H9 (cell line): ENCODE measurements around the gene RPL34. TPM values are rescaled to one million over a fixed set of nuclear protein-coding genes. Genes with fewer than 3 reads are reported as not detected.

Experiments
- DNase-seq: peaks from one replicate; pipeline ENCODE4 v3.0.0-alpha.2; 2017
- H2AFZ ChIP-seq: one replicate; pipeline ENCODE4 v1.6.1; 2013; ENCODE audit warnings: mild to moderate bottlenecking, low read length, control low read depth, moderate library complexity
- H2AK5ac ChIP-seq: 2 replicates; pipeline ENCODE4 v1.6.1; 2013; ENCODE audit warnings: low read length, control low read depth, mixed read lengths; ENCODE audit not compliant: insufficient read length
- H2BK120ac ChIP-seq: one replicate; pipeline ENCODE4 v1.6.1; 2013; ENCODE audit warnings: low read depth, mild to moderate bottlenecking, low read length, control low read depth, inconsistent platforms; ENCODE audit not compliant: poor library complexity, severe bottlenecking
- H2BK12ac ChIP-seq: 2 replicates; pipeline ENCODE4 v1.6.1; 2013; ENCODE audit warnings: low read length, control low read depth, mixed read lengths, low read depth; ENCODE audit not compliant: insufficient read length
- H2BK15ac ChIP-seq: 2 replicates; pipeline ENCODE4 v1.6.1; 2013; ENCODE audit warnings: low read depth, low read length, control low read depth
- H2BK20ac ChIP-seq: one replicate; pipeline ENCODE4 v1.6.1; 2013; ENCODE audit warnings: low read depth, mild to moderate bottlenecking, low read length, control low read depth, inconsistent platforms; ENCODE audit not compliant: poor library complexity, severe bottlenecking
- H2BK5ac ChIP-seq: 2 replicates; pipeline ENCODE4 v1.6.1; 2013; ENCODE audit warnings: low read length, control low read depth, mixed read lengths; ENCODE audit not compliant: insufficient read length
- H3K14ac ChIP-seq: 2 replicates; pipeline ENCODE4 v1.6.1; 2013; ENCODE audit warnings: low read length, control low read depth; ENCODE audit not compliant: insufficient read depth
- H3K18ac ChIP-seq: 2 replicates; pipeline ENCODE4 v1.6.1; 2013; ENCODE audit warnings: low read depth, mild to moderate bottlenecking, mixed read lengths, low read length, control low read depth; ENCODE audit not compliant: insufficient read length
- H3K23ac ChIP-seq: 2 replicates; pipeline ENCODE4 v1.6.1; 2013; ENCODE audit warnings: low read length, control low read depth, mixed read lengths, low read depth; ENCODE audit not compliant: insufficient read length
- H3K23me2 ChIP-seq: 2 replicates; pipeline ENCODE4 v1.6.1; 2013; ENCODE audit warnings: low read depth, mild to moderate bottlenecking, mixed read lengths, low read length, control low read depth; ENCODE audit not compliant: insufficient read length, poor library complexity, severe bottlenecking
- H3K27ac ChIP-seq: 2 replicates; pipeline ENCODE4 v1.5.1; 2013; ENCODE audit warnings: low read length, control low read depth, mixed read lengths, low read depth; ENCODE audit not compliant: insufficient read length
- H3K27me3 ChIP-seq: 2 replicates; pipeline ENCODE4 v1.6.1; 2013; ENCODE audit warnings: low read length, control low read depth, inconsistent platforms; ENCODE audit not compliant: insufficient read depth
- H3K4ac ChIP-seq: 2 replicates; pipeline ENCODE4 v1.6.1; 2013; ENCODE audit warnings: low read depth, mild to moderate bottlenecking, control low read depth, inconsistent platforms, low read length, moderate library complexity
- H3K4me1 ChIP-seq: 2 replicates; pipeline ENCODE4 v1.6.1; 2013; ENCODE audit warnings: low read length, control low read depth, inconsistent platforms; ENCODE audit not compliant: insufficient read depth
- H3K4me2 ChIP-seq: 2 replicates; pipeline ENCODE4 v1.6.1; 2013; ENCODE audit warnings: low read length, control low read depth, mixed read lengths; ENCODE audit not compliant: insufficient read length, insufficient read depth
- H3K56ac ChIP-seq: 2 replicates; pipeline ENCODE4 v1.6.1; 2013; ENCODE audit warnings: low read depth, mild to moderate bottlenecking, mixed read lengths, low read length, control low read depth; ENCODE audit not compliant: insufficient read length
- H3K79me1 ChIP-seq: 2 replicates; pipeline ENCODE4 v1.6.1; 2013; ENCODE audit warnings: low read depth, mild to moderate bottlenecking, moderate library complexity, low read length, control low read depth, inconsistent platforms; ENCODE audit not compliant: insufficient read depth, poor library complexity, severe bottlenecking
- H3K79me2 ChIP-seq: 2 replicates; pipeline ENCODE4 v1.6.1; 2013; ENCODE audit warnings: low read length, control low read depth, inconsistent platforms; ENCODE audit not compliant: insufficient read depth
- H3K9ac ChIP-seq: 2 replicates; pipeline ENCODE4 v1.6.1; 2013; ENCODE audit warnings: low read length, control low read depth, mixed read lengths; ENCODE audit not compliant: insufficient read length; ENCODE audit errors: extremely low read depth
- H3K9me3 ChIP-seq: one replicate; pipeline ENCODE4 v1.6.1; 2013; ENCODE audit warnings: low read depth, low read length, inconsistent platforms; ENCODE audit not compliant: control insufficient read depth
- H3T11ph ChIP-seq: one replicate; pipeline ENCODE4 v1.6.1; 2013; ENCODE audit warnings: mild to moderate bottlenecking, low read length, control low read depth, inconsistent platforms
- H4K20me1 ChIP-seq: one replicate; pipeline ENCODE4 v1.6.1; 2013; ENCODE audit not compliant: control insufficient read depth, insufficient read length, insufficient read depth
- H4K5ac ChIP-seq: 2 replicates; pipeline ENCODE4 v1.6.1; 2013; ENCODE audit warnings: low read depth, mild to moderate bottlenecking, mixed read lengths, low read length, control low read depth; ENCODE audit not compliant: insufficient read length
- H4K8ac ChIP-seq: replicated peaks from 2 replicates; pipeline ENCODE4 v1.6.1; 2013; ENCODE audit warnings: low read length, control low read depth, mixed read lengths, low read depth; ENCODE audit not compliant: insufficient read length
- H4K91ac ChIP-seq: 2 replicates; pipeline ENCODE4 v1.6.1; 2013; ENCODE audit warnings: low read depth, mild to moderate bottlenecking, moderate library complexity, mixed read lengths, low read length, control low read depth; ENCODE audit not compliant: insufficient read length
- H3K27ac Mint-ChIP-seq, 3 experiments: 2 replicates in 2 of 3; 3 replicates in 1 of 3; pipeline ENCODE4 v1.8.0; 2020 to 2021; ENCODE audit warnings: mixed read lengths in 3 of 3, mild to moderate bottlenecking in 1 of 3, moderate library complexity in 1 of 3
- H3K27me3 Mint-ChIP-seq: 2 replicates; pipeline ENCODE4 v1.8.0; 2021; ENCODE audit warnings: low read depth, mild to moderate bottlenecking, moderate library complexity, mixed read lengths
- H3K36me3 Mint-ChIP-seq, 3 experiments: 2 replicates in 2 of 3; 3 replicates in 1 of 3; pipeline ENCODE4 v1.8.0; 2020 to 2021; ENCODE audit warnings: low read depth in 3 of 3, mixed read lengths in 3 of 3; ENCODE audit not compliant: insufficient read depth in 1 of 3
- H3K4me1 Mint-ChIP-seq, 2 experiments: 2 replicates each; pipeline ENCODE4 v1.8.0; 2020; ENCODE audit warnings: mixed read lengths in 2 of 2
- H3K4me3 Mint-ChIP-seq, 2 experiments: 2 replicates in 1 of 2; 3 replicates in 1 of 2; pipeline ENCODE4 v1.8.0; 2020 to 2021; ENCODE audit warnings: mild to moderate bottlenecking in 2 of 2, mixed read lengths in 2 of 2, moderate library complexity in 1 of 2
- H3K9me3 Mint-ChIP-seq, 2 experiments: 2 replicates in 1 of 2; 3 replicates in 1 of 2; pipeline ENCODE4 v1.8.0; 2020; ENCODE audit warnings: mild to moderate bottlenecking in 2 of 2, mixed read lengths in 2 of 2, moderate library complexity in 1 of 2
- WGBS: extraction: QIAGEN DNeasy Blood & Tissue Kit; methylation state at CpG from one replicate; pipeline ENCODE4 v1.1.7; 2013; ENCODE audit warnings: missing lambda C conversion rate, low lambda C conversion rate, mixed read lengths; ENCODE audit not compliant: insufficient read length; ENCODE audit errors: extremely low coverage; 5-methylcytosine and 5-hydroxymethylcytosine counted together
- total RNA-seq: library from RNA; stranded (reverse); gene quantifications from 2 replicates; pipeline ENCODE4 v1.2.1, GENCODE V29; 2021
- TF ChIP-seq, protein P1 (sequence below): fragments of 200-600 bp; sonication (generic); conservative IDR thresholded peaks from 3 replicates; pipeline ENCODE4 v1.8.0; 2021; ENCODE audit warnings: antibody characterized with exemption, mild to moderate bottlenecking

The RPL34 gene
- total RNA-seq, 1 experiment from 2014 or later: 1,375 TPM

GRCh38 chr4:108626056-108626455, 5.7 kb downstream of the RPL34 start:
- Histone ChIP-seq H2AK5ac (no peak overlapping the region), H3K9me3 (no peaks in the 10 kb centered on the region), H3K4ac (no peak overlapping the region), H2BK20ac (no peak overlapping the region), H4K5ac (no peak overlapping the region), H3K79me2 (peaks cover 9% of the 10 kb centered on the region; the same call in 1 of the 2 replicates), H4K91ac (no peak overlapping the region), H3K4me1 (no peaks in the 10 kb centered on the region), H3K14ac (no peak overlapping the region), H2BK5ac (no peak overlapping the region), H3K18ac (no peak overlapping the region), H3K79me1 (peaks cover 3% of the 10 kb centered on the region), H2BK120ac (no peak overlapping the region), H2AFZ (no peak overlapping the region), H3K56ac (no peak overlapping the region), H4K20me1 (no peaks in the 10 kb centered on the region), H3K23me2 (peaks cover 5% of the 10 kb centered on the region), H3K23ac (no peak overlapping the region), H3K27ac (no peak overlapping the region), H4K8ac (no peak overlapping the region), H3K4me2 (no peak overlapping the region), H3T11ph (no peak overlapping the region), H3K9ac (no peak overlapping the region), H2BK15ac (no peak overlapping the region), H2BK12ac (no peak overlapping the region), H3K27me3 (no peaks in the 10 kb centered on the region)
- Mint-ChIP-seq H3K27me3 (no peaks in the 10 kb centered on the region), H3K36me3 (peaks cover 60 to 91% (median 78%) of the 10 kb centered on the region in 3 experiments), H3K9me3 (0 out of 5 replicates have a peak, but pooled peaks cover 0 to under 1% of the 10 kb centered on the region in 2 experiments), H3K4me3 (no peak overlapping the region), H3K27ac (no peak overlapping the region), H3K4me1 (peaks cover 16 to 22% of the 10 kb centered on the region in 2 experiments)
- DNase-seq: no peak
- WGBS: no CpG with 5 or more reads among the region's 1 CpG
- TF ChIP-seq, protein P1, sequence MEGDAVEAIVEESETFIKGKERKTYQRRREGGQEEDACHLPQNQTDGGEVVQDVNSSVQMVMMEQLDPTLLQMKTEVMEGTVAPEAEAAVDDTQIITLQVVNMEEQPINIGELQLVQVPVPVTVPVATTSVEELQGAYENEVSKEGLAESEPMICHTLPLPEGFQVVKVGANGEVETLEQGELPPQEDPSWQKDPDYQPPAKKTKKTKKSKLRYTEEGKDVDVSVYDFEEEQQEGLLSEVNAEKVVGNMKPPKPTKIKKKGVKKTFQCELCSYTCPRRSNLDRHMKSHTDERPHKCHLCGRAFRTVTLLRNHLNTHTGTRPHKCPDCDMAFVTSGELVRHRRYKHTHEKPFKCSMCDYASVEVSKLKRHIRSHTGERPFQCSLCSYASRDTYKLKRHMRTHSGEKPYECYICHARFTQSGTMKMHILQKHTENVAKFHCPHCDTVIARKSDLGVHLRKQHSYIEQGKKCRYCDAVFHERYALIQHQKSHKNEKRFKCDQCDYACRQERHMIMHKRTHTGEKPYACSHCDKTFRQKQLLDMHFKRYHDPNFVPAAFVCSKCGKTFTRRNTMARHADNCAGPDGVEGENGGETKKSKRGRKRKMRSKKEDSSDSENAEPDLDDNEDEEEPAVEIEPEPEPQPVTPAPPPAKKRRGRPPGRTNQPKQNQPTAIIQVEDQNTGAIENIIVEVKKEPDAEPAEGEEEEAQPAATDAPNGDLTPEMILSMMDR: no peak
